Measurements from ENCODE around the gene DNASE2. TPM values are rescaled to one million over a fixed set of nuclear protein-coding genes. Genes with fewer than 3 reads are reported as not detected.

DNASE2 gene
- polyA plus RNA-seq, 3 donors = 38.8 to 91.6 (median 44.8) TPM

GRCh38 chr19:12886651-12886968 is 5.4 kb upstream of the DNASE2 start:
- peaks cover 52% of the 10 kb centered on the region for H3K4me1 Mint-ChIP-seq
- H3K27me3 Mint-ChIP-seq (ENCODE audit: low read depth in 3 of 3) = peaks cover 7 to 19% (median 16%) of the 10 kb centered on the region in 3 donors
- H3K9me3 ChIP-seq (replicated peaks in 1 of 2; ENCODE audit: control insufficient read depth in 1 of 2, insufficient read depth in 1 of 2, low read length in 2 of 2) = peaks cover 4 to 21% of the 10 kb centered on the region in 2 donors
- no peak overlapping the region for H3K27ac ChIP-seq (ENCODE audit: low read depth in 1 of 2, low read length in 2 of 2)
- H3K4me3 Mint-ChIP-seq = peak overlapping the region; percentile 24 to 70
- no peak overlapping the region for H2AFZ ChIP-seq (ENCODE audit: insufficient read depth, low read depth, low read length, poor library complexity, severe bottlenecking)
- no peaks in the 10 kb centered on the region for H3K36me3 Mint-ChIP-seq
- H3K9me3 Mint-ChIP-seq = peaks cover 8 to 29% (median 18%) of the 10 kb centered on the region in 7 donors
- no peak for DNase-seq
- TF ChIP-seq CTCF (IDR thresholded peaks at IDR 0.05) = no peak
- H3K79me2 ChIP-seq (ENCODE audit: insufficient read depth, low read length) = peaks cover 6% of the 10 kb centered on the region
- no peaks in the 10 kb centered on the region for H3K36me3 ChIP-seq (replicated peaks in 1 of 2; ENCODE audit: control insufficient read depth in 1 of 2, insufficient read depth in 2 of 2, low read length in 2 of 2)
- H3K4me1 ChIP-seq (ENCODE audit: control insufficient read depth in 1 of 2, insufficient read depth in 2 of 2, low read length in 2 of 2) = peaks cover 57 to 62% of the 10 kb centered on the region in 2 donors
- peaks cover 3% of the 10 kb centered on the region for H4K20me1 ChIP-seq (ENCODE audit: insufficient read depth, low read length)
- no peak overlapping the region for H3K9ac ChIP-seq (ENCODE audit: insufficient read depth, low read length, poor library complexity, severe bottlenecking)
- peaks cover 0 to 6% of the 10 kb centered on the region in 2 donors for H3K27me3 ChIP-seq (ENCODE audit: control insufficient read depth in 2 of 2, insufficient read depth in 2 of 2, low read length in 2 of 2)
- H3K4me3 ChIP-seq (replicated peaks in 1 of 3; ENCODE audit: low read depth in 2 of 3, low read length in 3 of 3) = no peak overlapping the region
- peak overlapping the region in 1 of 7 donors; percentile 44 for H3K27ac Mint-ChIP-seq
- no peak overlapping the region for H3K4me2 ChIP-seq (replicated peaks; ENCODE audit: extremely low read depth, low read length, poor library complexity, severe bottlenecking)
- intact Hi-C loops (cut with micrococcal nuclease) = loop anchor here in 1 of 2 donors (10.0 kb wide), 2 partner anchors 48 to 78 kb away; partner anchors contain the start of genes CALR, DAND5 and FARSA
- 100% methylated on average over 1 of the region's 5 CpGs for WGBS (ENCODE audit: insufficient coverage)

- peak overlapping the region; percentile 70 for H3K4me2 ChIP-seq (replicated peaks; ENCODE audit: extremely low read depth, low read length, poor library complexity, severe bottlenecking)
- Mint-ChIP-seq H3K4me3 (peak overlapping the region; percentile 34 to 70), H3K4me1 (peaks cover 50% of the 10 kb centered on the region), H3K36me3 (no peaks in the 10 kb centered on the region), H3K9me3 (peaks cover 8 to 32% (median 18%) of the 10 kb centered on the region in 7 donors), H3K27me3 (ENCODE audit: low read depth in 3 of 3) (peaks cover 7 to 19% (median 16%) of the 10 kb centered on the region in 3 donors), H3K27ac (peak overlapping the region in 1 of 7 donors; percentile 44)
- peaks cover under 1% of the 10 kb centered on the region for H3K79me2 ChIP-seq (ENCODE audit: insufficient read depth, low read length)
- intact Hi-C loops (cut with micrococcal nuclease) = loop anchor here in 1 of 2 donors (10.0 kb wide), 2 partner anchors 49 to 79 kb away; partner anchors contain the start of genes CALR, DAND5 and FARSA
- H3K36me3 ChIP-seq (replicated peaks in 1 of 2; ENCODE audit: control insufficient read depth in 1 of 2, insufficient read depth in 2 of 2, low read length in 2 of 2) = no peaks in the 10 kb centered on the region
- peak overlapping the region; percentile 56 for H3K9ac ChIP-seq (ENCODE audit: insufficient read depth, low read length, poor library complexity, severe bottlenecking)
- peak overlapping the region; percentile 22 to 69 (median 25) for H3K4me3 ChIP-seq (replicated peaks in 1 of 3; ENCODE audit: low read depth in 2 of 3, low read length in 3 of 3)
- DNase-seq = no peak
- H3K9me3 ChIP-seq (replicated peaks in 1 of 2; ENCODE audit: control insufficient read depth in 1 of 2, insufficient read depth in 1 of 2, low read length in 2 of 2) = peaks cover 4 to 21% of the 10 kb centered on the region in 2 donors
- peak; percentile 36 for TF ChIP-seq CTCF (IDR thresholded peaks at IDR 0.05)
- 7% methylated on average over 40 of the region's 53 CpGs for WGBS (ENCODE audit: insufficient coverage)
- H4K20me1 ChIP-seq (ENCODE audit: insufficient read depth, low read length) = no peaks in the 10 kb centered on the region
- H3K27me3 ChIP-seq (ENCODE audit: control insufficient read depth in 2 of 2, insufficient read depth in 2 of 2, low read length in 2 of 2) = peaks cover 0 to 6% of the 10 kb centered on the region in 2 donors
- peak overlapping the region; percentile 87 for H2AFZ ChIP-seq (ENCODE audit: insufficient read depth, low read depth, low read length, poor library complexity, severe bottlenecking)
- no peak overlapping the region for H3K27ac ChIP-seq (ENCODE audit: low read depth in 1 of 2, low read length in 2 of 2)
- peaks cover 55 to 62% of the 10 kb centered on the region in 2 donors for H3K4me1 ChIP-seq (ENCODE audit: control insufficient read depth in 1 of 2, insufficient read depth in 2 of 2, low read length in 2 of 2)
These were observed 4.8 kb upstream of the DNASE2 start for GRCh38 chr19:12885749-12886650.
